Activated CD4-positive, CD25-positive, alpha-beta regulatory T cell (primary cell): ENCODE results near the gene KLHDC1.

Experiments
- DNase-seq, 4 experiments: peaks; one replicate each; lab custom pipeline; 2025; lab: John Stamatoyannopoulos, UW

Gene KLHDC1

DNA sequence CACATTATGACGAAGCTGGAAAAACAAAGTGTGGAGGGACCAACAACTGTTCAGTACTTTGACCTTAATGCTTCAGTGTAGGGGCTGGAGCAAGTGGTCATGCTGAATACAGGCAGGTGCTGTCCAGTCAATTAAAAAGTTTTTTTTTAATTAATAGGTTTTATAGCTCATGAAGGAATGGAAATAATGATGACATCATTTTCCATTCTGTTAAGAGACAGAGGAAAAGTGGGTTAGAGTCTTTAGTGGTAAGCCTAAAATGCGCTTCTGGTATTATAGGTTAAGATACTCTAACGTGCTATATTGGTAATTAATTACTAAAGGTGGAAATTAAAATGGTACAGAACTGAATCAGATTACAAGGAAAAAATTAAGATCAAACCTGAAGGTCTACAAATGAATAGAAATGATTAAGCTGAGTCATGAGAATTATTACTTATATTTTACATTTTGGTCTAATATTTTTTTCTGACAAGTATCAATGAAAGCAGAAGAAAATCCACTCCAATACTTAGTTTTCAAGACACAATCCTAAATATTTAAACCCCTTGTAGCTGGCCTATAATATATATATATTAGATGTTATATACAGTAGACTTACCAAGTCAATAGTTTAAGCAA is 90.6 kb downstream of the KLHDC1 start:
- no peak for DNase-seq

DNA sequence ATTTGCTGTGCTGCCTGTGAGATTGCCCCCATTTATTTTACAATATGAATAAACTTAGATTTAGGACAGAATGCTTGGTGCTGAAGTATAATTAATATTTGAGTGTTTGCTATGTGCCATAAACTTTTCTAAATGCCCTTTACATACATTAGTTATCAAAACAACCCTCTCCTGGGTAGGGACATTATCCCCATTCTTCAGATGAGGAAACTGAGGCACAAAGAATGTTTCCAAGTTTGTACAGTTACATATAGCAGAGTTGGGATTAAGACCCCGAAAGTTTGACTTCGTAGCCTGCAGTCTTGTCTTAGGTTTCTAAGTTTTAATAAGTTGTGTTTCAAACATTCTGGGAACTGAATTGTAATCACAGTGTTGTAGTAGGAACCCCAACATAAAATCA is 93.4 kb downstream of the KLHDC1 start:
- no peak for DNase-seq

DNA sequence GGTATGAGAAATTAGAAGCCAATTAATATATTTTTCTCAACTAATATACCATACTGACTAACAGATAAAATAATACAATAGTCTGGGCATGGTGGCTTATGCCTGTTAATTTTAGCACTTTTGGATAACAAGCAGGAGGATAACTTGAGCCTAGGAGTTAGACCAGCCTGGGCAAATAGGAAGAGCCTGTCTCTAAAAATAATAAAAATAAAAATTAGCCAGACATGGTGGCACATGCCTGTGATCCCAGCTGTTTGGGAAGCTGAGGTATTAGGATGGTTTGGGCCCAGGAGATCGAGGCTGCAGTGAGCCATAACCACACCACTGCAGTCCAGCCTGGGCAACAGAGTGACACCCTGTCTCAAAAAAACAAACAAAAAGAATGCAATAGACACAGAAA is 99.7 kb downstream of the KLHDC1 start:
- no peak for DNase-seq

DNA sequence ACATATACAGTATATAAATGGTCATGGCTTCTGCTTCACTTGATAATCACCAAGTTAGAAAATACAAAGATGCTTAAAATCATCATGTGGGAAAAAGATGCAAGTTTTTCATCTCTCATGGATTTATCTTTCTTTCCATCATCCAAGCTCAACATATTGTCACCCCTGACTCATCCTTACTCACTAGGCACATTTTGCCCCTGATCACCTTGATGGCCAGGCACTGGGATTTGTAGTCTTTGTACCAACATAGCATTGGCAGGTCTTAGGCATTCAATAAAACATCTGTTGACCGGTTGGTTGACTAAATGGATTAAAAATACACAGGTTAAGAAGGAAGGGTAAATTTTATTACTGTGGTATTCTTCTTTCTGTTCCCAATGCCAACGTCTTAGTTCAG is 103.1 kb downstream of the KLHDC1 start:
- no peak for DNase-seq
